ENCODE results near the gene CNTNAP2.

GRCh38 chr7:147556317-147556716 is 1439.7 kb downstream of the CNTNAP2 start:
- TF ChIP-seq CTCF (IDR thresholded peaks at IDR 0.05) (no peak), POLR2A (IDR thresholded peaks at IDR 0.05) (no peak)

Measured in lower leg skin (tissue), 3 donors.